Myometrial cell (primary cell): Measurements from ENCODE around the gene DLGAP1. TPM values are rescaled to one million over a fixed set of nuclear protein-coding genes. Genes with fewer than 3 reads are reported as not detected.

ENCODE experiments used
- total RNA-seq: library from RNA; depleted of rRNA; stranded (reverse); fragments of >200 nt; gene quantifications from 2 replicates; pipeline ENCODE4 v1.2.3, GENCODE V29; 2015

DLGAP1 gene
- total RNA-seq = under 0.01 TPM in 1 of 2 replicates, not detected in the other

GRCh38 chr18:4455113-4455811 lies at the start of gene DLGAP1:
Gene DLGAP1, minus strand, starts transcription at chr18:4455307.

DNA sequence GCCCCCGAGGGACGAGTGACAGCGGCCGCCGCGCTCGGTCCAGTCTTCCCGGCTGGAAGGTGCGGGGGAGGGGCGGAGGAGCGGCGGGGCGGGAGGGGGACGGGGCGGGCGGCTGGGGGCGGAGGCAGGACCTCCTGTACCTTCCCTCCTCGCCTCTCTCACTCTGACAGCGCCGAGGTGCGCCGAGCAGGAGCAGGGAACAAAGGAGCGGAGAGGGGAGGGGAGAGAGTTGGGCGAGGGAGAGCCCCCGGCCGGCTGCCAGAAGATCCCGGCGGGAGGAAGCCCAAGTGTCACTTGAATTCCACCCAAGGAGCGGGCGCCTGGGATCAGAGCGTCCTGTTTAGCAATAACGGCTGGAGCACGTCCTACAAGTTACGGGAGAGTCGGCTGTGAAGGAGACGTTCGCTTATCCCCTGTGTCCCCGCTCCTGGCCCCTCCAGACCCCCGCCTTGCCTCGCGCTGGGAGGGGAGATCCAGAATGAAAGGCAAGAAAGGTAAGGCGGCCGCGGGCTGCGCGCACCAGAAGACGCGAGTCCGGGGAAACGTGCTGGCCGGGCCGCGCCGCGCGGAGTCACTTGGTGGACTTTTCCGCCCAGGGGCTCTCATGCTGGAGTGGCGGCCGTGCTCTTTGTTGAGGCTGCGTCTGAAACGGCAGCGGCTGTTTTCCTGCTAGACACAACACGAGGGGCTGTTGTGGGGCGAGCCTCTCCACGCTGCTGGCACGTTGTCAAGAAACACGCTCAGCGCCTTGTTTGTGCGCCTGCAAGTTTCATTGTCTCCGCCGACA lies 1004.9 kb downstream of the DLGAP1 start, which contains the start of gene TGIF1:
TGIF1 (plus strand) TSS at position 161 of the 787 bp plus-strand sequence; CDS start at position 479, 318 bp downstream.

